LNCaP clone FGC (cell line): ENCODE data around the gene DRD2.

Source experiments
- DNase-seq: peaks from one replicate; pipeline ENCODE4 v3.0.0-alpha.2; 2011; ENCODE audit warnings: low read depth
- H3K4me3 ChIP-seq: 2 replicates; pipeline ENCODE4 v1.5.1; 2011; ENCODE audit warnings: mild to moderate bottlenecking, low read depth, low read length, control low read depth
- TF ChIP-seq, protein P1 (sequence below): IDR thresholded peaks from 2 replicates; pipeline ENCODE4 v1.5.1; 2012; ENCODE audit warnings: mild to moderate bottlenecking; ENCODE audit not compliant: control insufficient read depth, insufficient read depth; ENCODE audit errors: extremely low read depth

DRD2 gene

GRCh38 chr11:113397212-113397611, 78.0 kb downstream of the DRD2 start:
- DNase-seq: no peak
- TF ChIP-seq, protein P1, sequence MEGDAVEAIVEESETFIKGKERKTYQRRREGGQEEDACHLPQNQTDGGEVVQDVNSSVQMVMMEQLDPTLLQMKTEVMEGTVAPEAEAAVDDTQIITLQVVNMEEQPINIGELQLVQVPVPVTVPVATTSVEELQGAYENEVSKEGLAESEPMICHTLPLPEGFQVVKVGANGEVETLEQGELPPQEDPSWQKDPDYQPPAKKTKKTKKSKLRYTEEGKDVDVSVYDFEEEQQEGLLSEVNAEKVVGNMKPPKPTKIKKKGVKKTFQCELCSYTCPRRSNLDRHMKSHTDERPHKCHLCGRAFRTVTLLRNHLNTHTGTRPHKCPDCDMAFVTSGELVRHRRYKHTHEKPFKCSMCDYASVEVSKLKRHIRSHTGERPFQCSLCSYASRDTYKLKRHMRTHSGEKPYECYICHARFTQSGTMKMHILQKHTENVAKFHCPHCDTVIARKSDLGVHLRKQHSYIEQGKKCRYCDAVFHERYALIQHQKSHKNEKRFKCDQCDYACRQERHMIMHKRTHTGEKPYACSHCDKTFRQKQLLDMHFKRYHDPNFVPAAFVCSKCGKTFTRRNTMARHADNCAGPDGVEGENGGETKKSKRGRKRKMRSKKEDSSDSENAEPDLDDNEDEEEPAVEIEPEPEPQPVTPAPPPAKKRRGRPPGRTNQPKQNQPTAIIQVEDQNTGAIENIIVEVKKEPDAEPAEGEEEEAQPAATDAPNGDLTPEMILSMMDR: no peak
- H3K4me3 ChIP-seq: no peak overlapping the region

DNA sequence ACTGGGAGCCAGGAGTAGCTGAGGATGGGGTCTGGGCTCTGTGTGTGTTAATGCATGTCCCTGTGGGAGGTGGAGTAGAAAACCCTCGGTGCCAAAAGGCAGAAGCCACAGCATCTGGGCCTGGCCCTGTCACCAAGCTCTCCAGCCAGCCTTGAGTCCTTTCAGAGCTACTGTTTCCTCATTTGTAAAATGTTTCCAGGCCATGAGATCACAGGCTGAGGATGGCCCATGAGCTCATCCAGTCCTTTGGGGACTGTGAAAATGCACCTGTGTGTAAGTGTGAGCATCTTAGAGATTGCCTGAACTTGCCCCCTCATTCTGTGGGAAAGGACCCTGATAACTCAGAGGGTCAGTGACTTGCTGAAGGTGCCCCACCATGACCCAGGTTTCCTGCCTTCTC, 78.5 kb downstream of the DRD2 start:
- TF ChIP-seq, protein P1: no peak
- no peak for DNase-seq
- no peak overlapping the region for H3K4me3 ChIP-seq

DNA sequence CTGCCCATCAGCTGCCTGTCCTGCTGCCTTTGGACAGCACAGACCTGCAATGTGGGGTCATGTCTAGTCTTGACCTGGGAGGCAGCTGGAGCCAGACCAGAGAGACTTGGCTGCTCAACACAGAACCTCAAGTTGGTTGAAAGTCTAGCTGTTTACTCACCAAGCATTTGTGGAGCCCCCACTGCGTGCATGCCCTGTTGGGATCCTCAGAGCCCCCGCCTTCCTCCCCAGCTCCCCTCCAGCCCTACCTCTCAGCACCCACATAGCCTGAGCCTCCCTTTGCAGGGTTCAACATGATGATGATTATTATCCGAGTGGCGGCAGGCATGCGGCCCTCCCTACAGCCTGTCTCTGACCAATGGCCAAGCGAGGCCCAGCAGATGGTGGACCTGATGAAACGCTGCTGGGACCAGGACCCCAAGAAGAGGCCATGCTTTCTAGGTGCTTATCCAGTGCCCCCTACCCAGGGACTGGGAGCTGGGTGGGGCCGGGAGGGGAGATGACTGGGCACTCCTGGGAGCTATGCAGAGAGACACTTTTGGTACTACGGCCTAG, 79.3 kb downstream of the DRD2 start:
- no peak overlapping the region for H3K4me3 ChIP-seq
- TF ChIP-seq, protein P1: no peak
- no peak for DNase-seq

DNA sequence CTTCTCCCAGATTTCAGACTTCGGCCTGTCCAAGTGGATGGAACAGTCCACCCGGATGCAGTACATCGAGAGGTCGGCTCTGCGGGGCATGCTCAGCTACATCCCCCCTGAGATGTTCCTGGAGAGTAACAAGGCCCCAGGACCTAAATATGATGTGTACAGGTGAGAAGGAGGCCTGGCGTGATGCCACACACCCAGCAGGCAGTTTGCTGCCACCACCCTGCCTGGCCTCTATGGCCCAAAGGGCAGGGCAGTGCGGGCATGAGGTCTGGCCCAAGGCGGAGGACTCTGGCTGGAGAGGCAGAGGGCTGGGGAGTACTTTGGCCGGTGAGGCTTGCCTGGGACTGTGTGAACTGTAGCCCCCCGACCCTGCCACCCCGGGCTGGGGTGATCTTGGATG, 80.3 kb downstream of the DRD2 start:
- TF ChIP-seq, protein P1: no peak
- DNase-seq: no peak
- H3K4me3 ChIP-seq: no peak overlapping the region

DNA sequence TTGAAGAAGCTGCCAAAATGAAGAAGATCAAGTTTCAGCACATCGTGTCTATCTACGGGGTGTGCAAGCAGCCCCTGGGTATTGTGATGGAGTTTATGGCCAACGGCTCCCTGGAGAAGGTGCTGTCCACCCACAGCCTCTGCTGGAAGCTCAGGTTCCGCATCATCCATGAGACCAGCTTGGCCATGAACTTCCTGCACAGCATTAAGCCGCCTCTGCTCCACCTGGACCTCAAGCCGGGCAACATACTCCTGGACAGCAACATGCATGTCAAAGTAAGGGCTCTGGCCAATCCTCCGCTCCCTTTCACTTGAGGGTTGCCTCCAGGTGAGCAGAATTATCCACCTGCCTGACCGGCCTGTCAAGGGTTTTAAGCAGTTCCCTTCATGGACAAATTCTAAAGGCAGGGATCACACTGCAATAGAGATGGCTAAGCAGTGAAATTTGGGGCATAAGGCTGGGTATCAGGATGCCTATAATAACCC, 81.7 kb downstream of the DRD2 start:
- no peak overlapping the region for H3K4me3 ChIP-seq
- TF ChIP-seq, protein P1: no peak
- no peak for DNase-seq

- no peak for DNase-seq
- H3K4me3 ChIP-seq: no peak overlapping the region
- TF ChIP-seq, protein P1: no peak
Measured at GRCh38 chr11:113392236-113392921, 82.8 kb downstream of the DRD2 start.

- no peak overlapping the region for H3K4me3 ChIP-seq
- no peak for DNase-seq
- TF ChIP-seq, protein P1: no peak
Measured at GRCh38 chr11:113389272-113389671, 85.9 kb downstream of the DRD2 start.
